ENCODE data around the gene CADM2. TPM values are rescaled to one million over a fixed set of nuclear protein-coding genes. Genes with fewer than 3 reads are reported as not detected.

Gene CADM2
- total RNA-seq, 1 experiment from 2014 or later: not detected

- intact Hi-C loops (cut with micrococcal nuclease; ENCODE audit: unreplicated experiment): no loop called here
- Mint-ChIP-seq H3K4me3 (ENCODE audit: unreplicated experiment) (no peak overlapping the region), H3K4me1 (ENCODE audit: low read depth, unreplicated experiment) (no peaks in the 10 kb centered on the region), H3K9me3 (ENCODE audit: unreplicated experiment) (no peaks in the 10 kb centered on the region), H3K27me3 (ENCODE audit: insufficient read depth, unreplicated experiment) (no peaks in the 10 kb centered on the region), H3K27ac (ENCODE audit: unreplicated experiment) (no peak overlapping the region), H3K36me3 (ENCODE audit: insufficient read depth, unreplicated experiment) (no peaks in the 10 kb centered on the region)
- no peak for DNase-seq
- BruUV-seq (replicated peaks): no TSS peak
- Histone ChIP-seq H3K9me3 (no peaks in the 10 kb centered on the region), H3K4me3 (ENCODE audit: low read depth, low read length) (no peak overlapping the region), H3K27me3 (replicated peaks; ENCODE audit: control insufficient read depth, insufficient read depth, low read length) (no peaks in the 10 kb centered on the region), H3K36me3 (ENCODE audit: control insufficient read depth, insufficient read depth, low read length) (no peaks in the 10 kb centered on the region), H3K4me1 (no peaks in the 10 kb centered on the region)
- TF ChIP-seq CTCF (IDR thresholded peaks at IDR 0.05; ENCODE audit: insufficient read depth in 1 of 2, low read depth in 1 of 2, low read length in 1 of 2, severe bottlenecking in 1 of 2, unreplicated experiment in 1 of 2): no peak
- CTCF ChIA-PET: no interaction called here
- POLR2A ChIA-PET: no interaction called here
Measured at GRCh38 chr3:85041562-85042055, 82.8 kb downstream of the CADM2 start.

- CTCF ChIA-PET: no interaction called here
- Mint-ChIP-seq H3K36me3 (ENCODE audit: insufficient read depth, unreplicated experiment) (no peaks in the 10 kb centered on the region), H3K27ac (ENCODE audit: unreplicated experiment) (no peak overlapping the region), H3K9me3 (ENCODE audit: unreplicated experiment) (no peaks in the 10 kb centered on the region), H3K27me3 (ENCODE audit: insufficient read depth, unreplicated experiment) (no peaks in the 10 kb centered on the region), H3K4me3 (ENCODE audit: unreplicated experiment) (no peak overlapping the region), H3K4me1 (ENCODE audit: low read depth, unreplicated experiment) (no peaks in the 10 kb centered on the region)
- DNase-seq: no peak
- no peak for TF ChIP-seq CTCF (IDR thresholded peaks at IDR 0.05; ENCODE audit: insufficient read depth in 1 of 2, low read depth in 1 of 2, low read length in 1 of 2, severe bottlenecking in 1 of 2, unreplicated experiment in 1 of 2)
- Histone ChIP-seq H3K4me1 (no peaks in the 10 kb centered on the region), H3K27me3 (replicated peaks; ENCODE audit: control insufficient read depth, insufficient read depth, low read length) (no peaks in the 10 kb centered on the region), H3K4me3 (ENCODE audit: low read depth, low read length) (no peak overlapping the region), H3K36me3 (ENCODE audit: control insufficient read depth, insufficient read depth, low read length) (no peaks in the 10 kb centered on the region), H3K9me3 (no peaks in the 10 kb centered on the region)
- BruUV-seq (replicated peaks): no TSS peak
- intact Hi-C loops (cut with micrococcal nuclease; ENCODE audit: unreplicated experiment): no loop called here
- POLR2A ChIA-PET: no interaction called here
Measured at GRCh38 chr3:85050821-85051220, 92.0 kb downstream of the CADM2 start.

GRCh38 chr3:85051786-85052185 is 93.0 kb downstream of the CADM2 start:
- Mint-ChIP-seq H3K9me3 (ENCODE audit: unreplicated experiment) (no peaks in the 10 kb centered on the region), H3K36me3 (ENCODE audit: insufficient read depth, unreplicated experiment) (no peaks in the 10 kb centered on the region), H3K27ac (ENCODE audit: unreplicated experiment) (no peak overlapping the region), H3K27me3 (ENCODE audit: insufficient read depth, unreplicated experiment) (no peaks in the 10 kb centered on the region), H3K4me1 (ENCODE audit: low read depth, unreplicated experiment) (no peaks in the 10 kb centered on the region), H3K4me3 (ENCODE audit: unreplicated experiment) (no peak overlapping the region)
- Histone ChIP-seq H3K36me3 (ENCODE audit: control insufficient read depth, insufficient read depth, low read length) (no peaks in the 10 kb centered on the region), H3K4me1 (no peaks in the 10 kb centered on the region), H3K4me3 (ENCODE audit: low read depth, low read length) (no peak overlapping the region), H3K27me3 (replicated peaks; ENCODE audit: control insufficient read depth, insufficient read depth, low read length) (no peaks in the 10 kb centered on the region), H3K9me3 (no peaks in the 10 kb centered on the region)
- TF ChIP-seq CTCF (IDR thresholded peaks at IDR 0.05; ENCODE audit: insufficient read depth in 1 of 2, low read depth in 1 of 2, low read length in 1 of 2, severe bottlenecking in 1 of 2, unreplicated experiment in 1 of 2): no peak
- no peak for DNase-seq
- ChIA-PET CTCF (no interaction called here), POLR2A (no interaction called here)
- BruUV-seq (replicated peaks): no TSS peak
- intact Hi-C loops (cut with micrococcal nuclease; ENCODE audit: unreplicated experiment): no loop called here

Measured in Caco-2 (cell line).